AG04449 (cell line): ENCODE measurements around the gene RNF212.

Experiments
- CTCF ChIA-PET: fragments of 350-600 bp; formaldehyde crosslinking; extraction: SDS; loops from one replicate; lab custom pipeline; 2021; ENCODE audit warnings: antibody characterized with exemption; lab: Yijun Ruan, JAX
- POLR2A ChIA-PET: fragments of 400-600, 350-600 bp; formaldehyde crosslinking; extraction: SDS; loops from one replicate; lab custom pipeline; 2020; ENCODE audit warnings: antibody characterized with exemption, inconsistent platforms; lab: Yijun Ruan, JAX
- DNase-seq: peaks from one replicate; pipeline ENCODE4 v3.0.0-alpha.2; 2010; ENCODE audit warnings: low read depth, low spot score
- H3K4me3 ChIP-seq: 2 replicates; pipeline ENCODE4 v1.5.1; 2011; ENCODE audit warnings: low read depth, mild to moderate bottlenecking, control low read depth, low read length
- TF ChIP-seq, protein P1 (sequence below): IDR thresholded peaks from one replicate; pipeline ENCODE4 v1.5.1; 2011; ENCODE audit warnings: mild to moderate bottlenecking, moderate library complexity, low read length, control low read depth, inconsistent platforms; ENCODE audit not compliant: insufficient read depth; ENCODE audit errors: missing control alignments

Gene RNF212

DNA sequence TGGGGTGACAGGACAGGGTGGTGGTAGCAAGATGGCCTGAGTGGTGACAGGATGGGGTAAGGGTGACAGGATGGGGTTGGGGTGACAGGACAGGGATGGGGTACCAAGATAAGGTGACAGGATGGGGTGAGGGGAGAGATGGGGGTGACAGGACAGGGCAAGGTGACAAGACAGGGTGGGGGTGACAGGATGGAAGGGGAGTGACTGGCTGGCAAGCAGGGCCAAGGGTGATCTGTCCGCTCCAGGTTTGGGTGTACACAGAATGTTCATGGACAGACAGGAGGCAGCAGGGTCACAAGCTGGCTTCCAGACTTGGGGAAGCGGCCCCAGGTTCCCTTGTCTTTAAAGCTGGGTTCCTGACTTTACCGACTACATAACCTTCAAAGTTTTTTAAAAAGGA is 23.3 kb downstream of the RNF212 start:
- TF ChIP-seq, protein P1, sequence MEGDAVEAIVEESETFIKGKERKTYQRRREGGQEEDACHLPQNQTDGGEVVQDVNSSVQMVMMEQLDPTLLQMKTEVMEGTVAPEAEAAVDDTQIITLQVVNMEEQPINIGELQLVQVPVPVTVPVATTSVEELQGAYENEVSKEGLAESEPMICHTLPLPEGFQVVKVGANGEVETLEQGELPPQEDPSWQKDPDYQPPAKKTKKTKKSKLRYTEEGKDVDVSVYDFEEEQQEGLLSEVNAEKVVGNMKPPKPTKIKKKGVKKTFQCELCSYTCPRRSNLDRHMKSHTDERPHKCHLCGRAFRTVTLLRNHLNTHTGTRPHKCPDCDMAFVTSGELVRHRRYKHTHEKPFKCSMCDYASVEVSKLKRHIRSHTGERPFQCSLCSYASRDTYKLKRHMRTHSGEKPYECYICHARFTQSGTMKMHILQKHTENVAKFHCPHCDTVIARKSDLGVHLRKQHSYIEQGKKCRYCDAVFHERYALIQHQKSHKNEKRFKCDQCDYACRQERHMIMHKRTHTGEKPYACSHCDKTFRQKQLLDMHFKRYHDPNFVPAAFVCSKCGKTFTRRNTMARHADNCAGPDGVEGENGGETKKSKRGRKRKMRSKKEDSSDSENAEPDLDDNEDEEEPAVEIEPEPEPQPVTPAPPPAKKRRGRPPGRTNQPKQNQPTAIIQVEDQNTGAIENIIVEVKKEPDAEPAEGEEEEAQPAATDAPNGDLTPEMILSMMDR = no peak
- POLR2A ChIA-PET = no interaction called here
- H3K4me3 ChIP-seq = no peak overlapping the region
- DNase-seq = no peak
- CTCF ChIA-PET = interaction anchor here (1.9 kb wide), 1 partner anchor 41 kb away, joined by 7 read pairs; no protein-coding TSS in a partner anchor

DNA sequence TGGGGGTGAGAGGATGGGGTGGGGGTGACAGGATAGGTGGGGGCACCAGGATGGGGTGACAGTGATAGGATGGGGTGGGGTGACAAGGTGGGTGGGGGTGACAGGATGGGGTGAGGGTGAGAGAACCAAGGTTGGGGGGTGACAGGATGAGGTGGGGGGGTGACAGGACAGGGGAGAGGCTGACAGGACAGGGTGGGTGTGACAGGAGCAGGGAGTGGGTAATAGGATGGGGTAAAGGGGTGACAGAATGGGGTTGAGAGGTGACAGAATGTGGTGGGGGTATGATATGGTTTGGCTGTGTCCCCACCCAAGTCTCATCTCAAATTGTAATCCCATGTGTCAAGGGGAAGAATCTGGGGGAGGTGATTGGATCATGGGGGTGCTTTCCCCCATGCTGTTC is 26.0 kb downstream of the RNF212 start:
- ChIA-PET CTCF (no interaction called here), POLR2A (no interaction called here)
- TF ChIP-seq, protein P1 = no peak
- DNase-seq = no peak
- no peak overlapping the region for H3K4me3 ChIP-seq

DNA sequence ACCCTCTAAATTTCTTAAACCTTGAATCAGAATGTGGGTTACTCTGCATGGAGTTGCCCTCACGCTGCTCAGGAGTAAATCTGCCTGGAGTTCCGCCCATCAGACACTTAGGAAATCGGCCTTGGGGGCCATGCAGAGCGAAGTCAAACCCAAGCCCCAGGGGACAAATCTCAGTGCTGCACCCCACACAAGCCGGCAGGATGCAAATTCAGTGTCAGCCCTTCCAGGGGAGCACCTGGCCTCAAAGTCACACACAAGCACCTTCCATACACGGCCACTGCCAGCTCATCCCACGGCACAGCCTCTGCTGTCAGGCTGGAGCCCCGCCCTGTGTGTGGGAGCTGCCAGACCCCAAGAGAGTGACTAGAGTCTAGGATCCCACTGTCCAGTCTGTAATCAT is 27.4 kb downstream of the RNF212 start:
- TF ChIP-seq, protein P1 = no peak
- DNase-seq = no peak
- no peak overlapping the region for H3K4me3 ChIP-seq
- CTCF ChIA-PET = interaction anchor here (1.1 kb wide), 1 partner anchor 13 kb away, joined by 4 read pairs; no protein-coding TSS in a partner anchor
- POLR2A ChIA-PET = no interaction called here

DNA sequence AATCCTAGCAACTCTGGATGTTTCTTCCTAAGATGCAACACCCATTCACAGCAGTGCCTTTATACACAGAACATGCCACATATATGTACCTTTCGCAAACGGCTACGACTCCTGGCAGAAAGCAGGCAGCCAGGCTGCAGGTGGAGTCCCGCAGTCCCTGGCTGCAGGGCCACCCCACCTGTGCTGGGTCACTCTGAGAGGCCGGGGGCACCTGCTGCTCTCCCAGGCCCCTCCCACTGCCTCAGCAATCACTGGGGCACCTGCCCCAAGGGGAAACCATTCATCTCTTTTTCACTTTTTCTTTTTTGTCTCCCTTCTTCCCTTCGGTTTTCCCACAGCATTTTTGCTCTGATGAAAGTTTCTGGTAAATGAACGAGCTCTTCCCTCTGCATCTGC is 28.0 kb downstream of the RNF212 start:
- TF ChIP-seq, protein P1 = no peak
- ChIA-PET CTCF (interaction anchor here (1.1 kb wide), 1 partner anchor 12 kb away, joined by 4 read pairs; no protein-coding TSS in a partner anchor), POLR2A (no interaction called here)
- no peak overlapping the region for H3K4me3 ChIP-seq
- no peak for DNase-seq

DNA sequence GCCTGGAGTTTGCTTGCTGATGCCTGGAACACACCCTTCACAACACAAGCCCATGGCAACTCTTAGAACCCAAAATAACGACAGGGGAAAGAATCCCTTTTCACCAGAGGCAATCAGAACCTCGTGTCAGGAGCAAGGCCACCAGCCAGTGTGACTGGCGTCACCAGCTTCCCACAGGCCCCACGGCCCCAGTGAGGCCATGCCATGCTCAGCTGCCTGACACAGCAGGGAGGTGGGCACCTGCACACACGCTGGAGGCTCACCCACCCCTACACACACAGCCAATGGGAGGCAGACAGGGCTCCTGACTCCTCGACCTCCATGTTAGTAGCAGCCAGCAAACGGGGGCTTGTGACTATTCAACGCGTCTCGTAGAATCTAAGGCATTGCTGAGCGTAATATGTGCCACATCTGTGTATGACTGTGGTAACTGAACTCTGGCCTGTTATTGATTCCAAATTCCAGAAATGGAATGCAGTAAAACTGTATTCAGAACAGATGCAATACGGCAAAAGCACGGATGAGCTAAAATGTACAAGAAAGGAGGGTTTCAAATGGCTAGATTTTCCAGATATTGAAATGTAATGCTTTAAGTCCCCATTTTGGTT is 28.5 kb downstream of the RNF212 start:
- ChIA-PET POLR2A (no interaction called here), CTCF (interaction anchor here (1.0 to 2.4 kb wide), 3 partner anchors 12 to 184 kb away, joined by 3 to 5 read pairs (median 4); no protein-coding TSS in a partner anchor)
- no peak for DNase-seq
- TF ChIP-seq, protein P1 = no peak
- no peak overlapping the region for H3K4me3 ChIP-seq

DNA sequence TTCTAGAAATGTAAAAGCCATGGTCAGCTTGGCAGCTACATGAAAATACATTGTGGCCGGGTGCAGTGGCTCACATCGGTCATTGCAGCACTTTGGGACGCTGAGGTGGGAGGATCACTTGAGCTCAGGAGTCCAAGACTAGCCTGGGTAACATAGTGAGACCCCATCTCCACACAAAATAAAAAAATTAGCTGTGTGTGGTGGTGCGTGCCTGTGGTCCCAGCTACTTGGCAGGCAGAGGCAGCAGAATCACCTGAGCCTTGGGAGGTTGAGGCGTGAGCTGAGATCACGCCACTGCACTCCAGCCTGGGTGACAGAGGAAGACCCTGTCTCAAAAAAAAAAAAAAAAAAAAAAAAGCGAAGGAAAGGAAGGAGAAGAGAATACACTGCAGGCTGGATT is 29.0 kb downstream of the RNF212 start:
- POLR2A ChIA-PET = no interaction called here
- TF ChIP-seq, protein P1 = no peak
- CTCF ChIA-PET = interaction anchor here (1.0 to 2.4 kb wide), 3 partner anchors 11 to 184 kb away, joined by 3 to 6 read pairs (median 5); no protein-coding TSS in a partner anchor

More for the DNA sequence above, 29.0 kb downstream of the RNF212 start:
- DNase-seq = no peak
- H3K4me3 ChIP-seq = no peak overlapping the region
